K562 (cell line): ENCODE data around the gene SH2D3A. TPM values are rescaled to one million over a fixed set of nuclear protein-coding genes. Genes with fewer than 3 reads are reported as not detected.

Source experiments
- ATF2 ChIP-seq: sonication (generic); formaldehyde crosslinking; IDR thresholded peaks from 2 replicates; pipeline ENCODE4 v1.8.1; 2022; ENCODE audit warnings: missing genetic modification reagents
- BRF2 ChIP-seq: IDR thresholded peaks from 3 replicates; pipeline ENCODE4 v1.6.1; 2011; ENCODE audit warnings: borderline replicate concordance, mild to moderate bottlenecking; ENCODE audit not compliant: insufficient read length, insufficient read depth
- CHD2 ChIP-seq: IDR thresholded peaks from 2 replicates; pipeline ENCODE4 v1.6.1; 2011; ENCODE audit warnings: low read depth, low read length
- CREB1 ChIP-seq, 2 experiments: sonication (generic) in 1 of 2; formaldehyde crosslinking in 1 of 2; IDR thresholded peaks; 2 replicates each; pipeline versions ENCODE4 v1.6.1 to v1.8.0; 2012 to 2022; ENCODE audit warnings: inconsistent platforms in 1 of 2, mild to moderate bottlenecking in 1 of 2, missing genetic modification reagents in 1 of 2, moderate library complexity in 1 of 2
- CREB3L1 ChIP-seq: fragments of 450-650 bp; IDR thresholded peaks from 2 replicates; pipeline ENCODE4 v1.6.1; 2014; ENCODE audit warnings: low read depth, mild to moderate bottlenecking, moderate library complexity, borderline replicate concordance
- GATA2 ChIP-seq: sonication (generic); formaldehyde crosslinking; IDR thresholded peaks from 2 replicates; pipeline ENCODE4 v1.4.0; 2020; ENCODE audit warnings: mild to moderate bottlenecking, missing genetic modification reagents
- GTF3C2 ChIP-seq: IDR thresholded peaks from 3 replicates; pipeline ENCODE4 v1.6.1; 2011; ENCODE audit warnings: borderline replicate concordance, mild to moderate bottlenecking, moderate library complexity; ENCODE audit not compliant: insufficient read length; ENCODE audit errors: extremely low read depth
- HIVEP1 ChIP-seq: fragments of 250-450 bp; sonication (Bioruptor Pico); IDR thresholded peaks from 2 replicates; pipeline ENCODE4 v1.4.0; 2020; ENCODE audit warnings: mild to moderate bottlenecking
- MEIS2 ChIP-seq: fragments of 450-650 bp; IDR thresholded peaks from 2 replicates; pipeline ENCODE4 v1.6.1; 2014; ENCODE audit warnings: mild to moderate bottlenecking; ENCODE audit not compliant: partially characterized antibody
- MLLT1 ChIP-seq, 2 experiments: fragments of 450-650 bp; IDR thresholded peaks; 2 replicates each; pipeline ENCODE4 v1.6.1; 2016
- MTF1 ChIP-seq: fragments of 250-450 bp; sonication (Bioruptor Pico); IDR thresholded peaks from 2 replicates; pipeline ENCODE4 v1.9.0; 2021; ENCODE audit warnings: moderate library complexity, mild to moderate bottlenecking, inconsistent platforms, borderline replicate concordance
- NFXL1 ChIP-seq: fragments of 450-650 bp; formaldehyde crosslinking; IDR thresholded peaks from 2 replicates; pipeline ENCODE4 v1.4.0; 2021; ENCODE audit warnings: mild to moderate bottlenecking
- NFYB ChIP-seq: IDR thresholded peaks from 2 replicates; pipeline ENCODE4 v1.6.1; 2011; ENCODE audit warnings: mild to moderate bottlenecking, moderate library complexity; ENCODE audit not compliant: insufficient read length; ENCODE audit errors: extremely low read depth
- PHB2 ChIP-seq: fragments of 450-650 bp; IDR thresholded peaks from 2 replicates; pipeline ENCODE4 v1.6.1; 2017; ENCODE audit warnings: low read depth
- PHF8 ChIP-seq: fragments of 200-600 bp; sonication (generic); IDR thresholded peaks from 2 replicates; pipeline ENCODE4 v1.6.1; 2012; ENCODE audit warnings: mixed run types, mild to moderate bottlenecking, inconsistent platforms, low read length, moderate library complexity, borderline replicate concordance
- TFE3 ChIP-seq: fragments of 450-650 bp; formaldehyde crosslinking; IDR thresholded peaks from 2 replicates; pipeline ENCODE4 v1.4.0; 2020; ENCODE audit warnings: mild to moderate bottlenecking, mixed read lengths
- ZC3H11A ChIP-seq: IDR thresholded peaks from 2 replicates; pipeline ENCODE4 v1.6.1; 2012; ENCODE audit warnings: low read depth, low read length, improper control_type of control experiment
- ZKSCAN3 ChIP-seq: fragments of 250-450 bp; sonication (Bioruptor Pico); IDR thresholded peaks from 2 replicates; pipeline ENCODE4 v1.4.0; 2020
- polyA plus RNA-seq, 8 experiments: library from polyadenylated mRNA; depleted of rRNA in 4 of 8; stranded (reverse) in 5 of 8; unstranded in 3 of 8; fragments of >200 nt; fragmentation: Nextera tagmentation in 2 of 8; fragmentation: Illumina TruSeq in 1 of 8; extraction: Ambion mirVana in 2 of 8; extraction: Trizol in 1 of 8; gene quantifications; 2 replicates each; pipeline versions ENCODE4 v1.2.1 to v1.2.3, GENCODE V29; 2011 to 2014; ENCODE audit warnings: inconsistent platforms in 1 of 8, missing spikeins in 1 of 8
- total RNA-seq, 7 experiments: library from RNA; depleted of rRNA in 6 of 7; stranded (reverse); fragments of >200 nt in 6 of 7; fragmentation: Illumina TruSeq in 2 of 7; extraction: Trizol in 2 of 7; gene quantifications; 2 replicates each; pipeline versions ENCODE4 v1.2.1 to v1.2.3, GENCODE V29; 2011 to 2021; ENCODE audit warnings: low replicate concordance in 1 of 7

SH2D3A gene
- total and polyA plus RNA-seq, 9 of the 15 experiments (the other 6 are each of a cell fraction or from before 2014, with no cell fraction given): 0.75 to 26.3 (median 8.9) TPM

- TF ChIP-seq MTF1 (CRISPR knock-in tag) (no peak), PHF8 (no peak), HIVEP1 (CRISPR knock-in tag) (no peak), BRF2 (no peak), MLLT1 (IDR thresholded peaks at IDR 0.05) (no peak), GATA2 (CRISPR knock-in tag) (no peak), ATF2 (no peak), NFXL1 (no peak), PHB2 (no peak), MEIS2 (no peak), TFE3 (peak; percentile 97), ZC3H11A (no peak), CHD2 (no peak), GTF3C2 (no peak), ZKSCAN3 (no peak), CREB1 (IDR thresholded peaks at IDR 0.05) (no peak), CREB1 (CRISPR knock-in tag; IDR thresholded peaks at IDR 0.05) (no peak; the same call in 1 of the 2 replicates), CREB3L1 (0 out of 2 replicates have a peak, but pooled peaks have one; percentile 22), NFYB (peak; percentile 33)
Observed at GRCh38 chr19:6811906-6812305, 44.7 kb upstream of the SH2D3A start (continued).
